Heart left ventricle (tissue), 13 donors: Measurements from ENCODE around the gene SUCLA2.

ENCODE experiments used
- CTCF ChIP-seq, 12 donors: fragments of 200-600 bp; sonication (generic) in 4 of 12; IDR thresholded peaks; one replicate each; pipeline versions ENCODE4 v1.5.0 to v1.8.0; 2018 to 2022; ENCODE audit warnings: antibody characterized with exemption in 12 of 12, mild to moderate bottlenecking in 5 of 12
- POLR2A ChIP-seq, 2 donors: fragments of 450-650 bp; IDR thresholded peaks; one replicate each; pipeline ENCODE4 v1.6.1; 2017; ENCODE audit warnings: antibody characterized with exemption in 2 of 2, mild to moderate bottlenecking in 2 of 2, moderate library complexity in 2 of 2
- donor health status: ischemic (EF 13 %, LVEDD 7.1; RV severe dilation, severe dysfunction).
- donor health status: DM: no; HTN: yes; CAD: no.
- donor health status: DM: no; HTN: no; CAD: no.
- donor health status: ischemic (EF 25% LVEDD 6.9; RV normal size, moderate dysfunction).
- donor health status: ischemic (EF 25% LVEDD 5.7; RV mildly dilated, moderate dysfunction).
- donor health status: ischemic (EF 35%, LVEDD 5.7; RV mildly dilated, moderate dysfunction).
- donor health status: nonischemic (EF 11% LVEDD 7.7; RV severe dilation, severe dysfunction).
- donor health status: DM: yes; HTN: yes; CAD: no.
- donor health status: PGD.
- donor health status: ischemic (EF 29% LVEDD 5.4; RV normal size, mild dysfunction).
- donor health status: nonischemic (EF 23%, LVEDD 6.1; RV moderate dilation, normal function).

GRCh38 chr13:48010698-48011097, 9.6 kb upstream of the SUCLA2 start:
- no peak for TF ChIP-seq POLR2A (IDR thresholded peaks at IDR 0.05)
- no peak for TF ChIP-seq CTCF (IDR thresholded peaks at IDR 0.05)
